ENCODE results near the gene RGS2.

RGS2 gene

GRCh38 chr1:192852001-192852947, 43.4 kb downstream of the RGS2 start:
- WGBS: 0% methylated on average over 1 of the region's 1 CpG
- H4K8ac ChIP-seq (ENCODE audit: low read length): no peak overlapping the region

GRCh38 chr1:192858456-192858855, 49.6 kb downstream of the RGS2 start:
- H3K4ac ChIP-seq (ENCODE audit: low read depth in 1 of 2, low read length in 2 of 2): no peak overlapping the region
- no peak overlapping the region for H3K4me2 ChIP-seq (ENCODE audit: low read length, poor library complexity, severe bottlenecking)
- no peaks in the 10 kb centered on the region for H3K36me3 ChIP-seq (ENCODE audit: control insufficient read depth in 1 of 2, insufficient read depth in 2 of 2, low read depth in 1 of 2, low read length in 2 of 2)
- no peak overlapping the region for H4K8ac ChIP-seq (ENCODE audit: low read length)
- H3K27me3 ChIP-seq (ENCODE audit: control insufficient read depth in 1 of 2, insufficient read depth in 1 of 2, low read length in 2 of 2): no peaks in the 10 kb centered on the region
- H3K9me3 ChIP-seq (ENCODE audit: control insufficient read depth, low read length): no peaks in the 10 kb centered on the region
- no peak overlapping the region for H3K14ac ChIP-seq (ENCODE audit: low read length in 2 of 2)
- DNase-seq: no peak
- H2BK5ac ChIP-seq (ENCODE audit: low read depth, low read length, poor library complexity, severe bottlenecking): no peak overlapping the region
- H2AFZ ChIP-seq (ENCODE audit: low read depth, low read length): no peak overlapping the region
- no peak overlapping the region for H2AK5ac ChIP-seq (ENCODE audit: low read length, severe bottlenecking)
- H3K9ac ChIP-seq (ENCODE audit: low read length): no peak overlapping the region
- H3K23ac ChIP-seq (ENCODE audit: low read length in 2 of 2): no peak overlapping the region
- H2BK120ac ChIP-seq (ENCODE audit: low read depth, low read length): no peak overlapping the region
- no peak overlapping the region for H3K18ac ChIP-seq (ENCODE audit: low read depth in 1 of 2, low read length in 2 of 2)
- no peaks in the 10 kb centered on the region for H3K4me1 ChIP-seq (ENCODE audit: control insufficient read depth, insufficient read depth, low read depth, low read length)
- no peak overlapping the region for H3K4me3 ChIP-seq (ENCODE audit: insufficient read depth in 1 of 2, low read depth in 1 of 2, low read length in 2 of 2)
- no peaks in the 10 kb centered on the region for H3K79me1 ChIP-seq (replicated peaks; ENCODE audit: low read length, poor library complexity, severe bottlenecking)
- no CpG with 5 or more reads among the region's 1 CpG for WGBS
- no peak overlapping the region for H2BK12ac ChIP-seq (ENCODE audit: low read length in 2 of 2)
- no peak overlapping the region for H3K27ac ChIP-seq (ENCODE audit: low read length, poor library complexity, severe bottlenecking)
- H4K91ac ChIP-seq (ENCODE audit: low read length): no peak overlapping the region
- H2BK15ac ChIP-seq (ENCODE audit: low read depth, poor library complexity, severe bottlenecking): no peak overlapping the region

More at GRCh38 chr1:192852001-192852947, 43.4 kb downstream of the RGS2 start:
- Histone ChIP-seq H3K36me3 (ENCODE audit: control insufficient read depth in 1 of 2, insufficient read depth in 2 of 2, low read depth in 1 of 2, low read length in 2 of 2) (no peaks in the 10 kb centered on the region), H2BK15ac (ENCODE audit: low read depth, poor library complexity, severe bottlenecking) (no peak overlapping the region), H2BK12ac (ENCODE audit: low read length in 2 of 2) (no peak overlapping the region), H3K9me3 (ENCODE audit: control insufficient read depth, low read length) (no peaks in the 10 kb centered on the region), H3K14ac (ENCODE audit: low read length in 2 of 2) (no peak overlapping the region), H4K91ac (ENCODE audit: low read length) (no peak overlapping the region), H3K4me2 (ENCODE audit: low read length, poor library complexity, severe bottlenecking) (no peak overlapping the region), H3K4me3 (ENCODE audit: insufficient read depth in 1 of 2, low read depth in 1 of 2, low read length in 2 of 2) (no peak overlapping the region), H2AK5ac (ENCODE audit: low read length, severe bottlenecking) (no peak overlapping the region), H3K18ac (ENCODE audit: low read depth in 1 of 2, low read length in 2 of 2) (no peak overlapping the region), H3K23ac (ENCODE audit: low read length in 2 of 2) (no peak overlapping the region), H3K79me1 (replicated peaks; ENCODE audit: low read length, poor library complexity, severe bottlenecking) (no peaks in the 10 kb centered on the region), H3K4ac (ENCODE audit: low read depth in 1 of 2, low read length in 2 of 2) (no peak overlapping the region), H3K27ac (ENCODE audit: low read length, poor library complexity, severe bottlenecking) (no peak overlapping the region), H2BK120ac (ENCODE audit: low read depth, low read length) (no peak overlapping the region), H3K9ac (ENCODE audit: low read length) (no peak overlapping the region), H2AFZ (ENCODE audit: low read depth, low read length) (no peak overlapping the region), H3K27me3 (ENCODE audit: control insufficient read depth in 1 of 2, insufficient read depth in 1 of 2, low read length in 2 of 2) (no peaks in the 10 kb centered on the region), H3K4me1 (ENCODE audit: control insufficient read depth, insufficient read depth, low read depth, low read length) (no peaks in the 10 kb centered on the region), H2BK5ac (ENCODE audit: low read depth, low read length, poor library complexity, severe bottlenecking) (no peak overlapping the region)
- DNase-seq: no peak

DNA sequence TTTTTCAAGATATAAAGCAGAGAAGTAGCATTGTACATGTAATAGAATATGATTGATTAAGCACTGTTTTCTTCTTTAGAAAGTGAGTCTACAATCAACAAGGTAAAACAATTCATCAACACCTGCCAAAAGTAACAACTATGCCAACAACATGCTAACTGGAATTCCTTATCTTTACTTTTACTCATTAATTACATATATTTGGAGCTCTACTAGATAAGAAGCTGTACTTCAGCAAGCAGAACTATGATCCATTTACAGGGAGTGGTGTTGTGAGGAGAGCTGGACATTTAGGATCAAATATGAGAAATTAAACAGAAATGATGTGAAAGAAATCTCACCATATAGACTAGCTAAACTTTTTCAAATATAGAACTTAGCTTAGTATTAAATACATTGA, 51.0 kb downstream of the RGS2 start:
- Histone ChIP-seq H2BK120ac (ENCODE audit: low read depth, low read length) (no peak overlapping the region), H4K91ac (ENCODE audit: low read length) (no peak overlapping the region), H4K8ac (ENCODE audit: low read length) (no peak overlapping the region), H3K36me3 (ENCODE audit: control insufficient read depth in 1 of 2, insufficient read depth in 2 of 2, low read depth in 1 of 2, low read length in 2 of 2) (no peaks in the 10 kb centered on the region), H3K9me3 (ENCODE audit: control insufficient read depth, low read length) (no peaks in the 10 kb centered on the region), H3K4me3 (ENCODE audit: insufficient read depth in 1 of 2, low read depth in 1 of 2, low read length in 2 of 2) (no peak overlapping the region), H3K9ac (ENCODE audit: low read length) (no peak overlapping the region), H3K14ac (ENCODE audit: low read length in 2 of 2) (no peak overlapping the region), H3K4me1 (ENCODE audit: control insufficient read depth, insufficient read depth, low read depth, low read length) (no peaks in the 10 kb centered on the region), H3K4me2 (ENCODE audit: low read length, poor library complexity, severe bottlenecking) (no peak overlapping the region), H2BK5ac (ENCODE audit: low read depth, low read length, poor library complexity, severe bottlenecking) (no peak overlapping the region), H2AFZ (ENCODE audit: low read depth, low read length) (no peak overlapping the region), H2BK15ac (ENCODE audit: low read depth, poor library complexity, severe bottlenecking) (no peak overlapping the region), H3K23ac (ENCODE audit: low read length in 2 of 2) (no peak overlapping the region), H2AK5ac (ENCODE audit: low read length, severe bottlenecking) (no peak overlapping the region), H3K27ac (ENCODE audit: low read length, poor library complexity, severe bottlenecking) (no peak overlapping the region), H3K27me3 (ENCODE audit: control insufficient read depth in 1 of 2, insufficient read depth in 1 of 2, low read length in 2 of 2) (no peaks in the 10 kb centered on the region), H3K18ac (ENCODE audit: low read depth in 1 of 2, low read length in 2 of 2) (no peak overlapping the region), H3K79me1 (replicated peaks; ENCODE audit: low read length, poor library complexity, severe bottlenecking) (no peaks in the 10 kb centered on the region), H2BK12ac (ENCODE audit: low read length in 2 of 2) (no peak overlapping the region), H3K4ac (ENCODE audit: low read depth in 1 of 2, low read length in 2 of 2) (no peak overlapping the region)
- no peak for DNase-seq

DNA sequence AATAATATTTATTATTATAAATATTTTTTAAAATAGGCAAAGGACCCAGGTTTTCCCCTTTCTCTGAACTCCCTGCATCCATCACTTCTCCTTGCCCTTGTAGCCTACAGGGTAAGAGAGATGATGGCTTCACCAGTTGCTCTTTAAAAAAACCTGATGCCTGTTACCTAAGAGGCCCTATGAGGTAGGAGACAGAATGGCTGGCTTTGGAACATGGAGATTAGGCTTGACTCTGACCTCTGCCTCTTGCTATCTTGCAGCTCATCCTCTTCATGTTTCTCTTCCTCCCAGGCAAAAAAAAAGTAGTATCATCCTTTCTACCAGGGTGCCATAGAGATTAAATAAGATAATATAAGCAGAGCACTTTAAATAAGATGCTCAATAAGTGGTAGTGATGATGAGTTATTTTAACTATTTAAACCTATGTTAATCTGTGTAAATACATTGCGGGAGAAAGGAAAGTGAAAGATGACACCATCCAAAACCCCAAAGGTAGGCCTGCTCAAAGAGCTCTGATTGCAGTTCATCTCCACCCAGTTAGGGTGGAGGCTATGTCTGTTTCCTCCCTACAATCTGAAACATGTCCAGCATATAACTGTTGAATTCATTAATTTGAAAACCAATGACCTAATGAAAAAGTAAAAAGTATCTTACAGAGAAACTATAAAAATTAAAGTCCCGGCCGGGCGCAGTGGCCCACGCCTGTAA, 51.8 kb downstream of the RGS2 start:
- Histone ChIP-seq H3K79me1 (replicated peaks; ENCODE audit: low read length, poor library complexity, severe bottlenecking) (no peaks in the 10 kb centered on the region), H3K27me3 (ENCODE audit: control insufficient read depth in 1 of 2, insufficient read depth in 1 of 2, low read length in 2 of 2) (no peaks in the 10 kb centered on the region), H3K18ac (ENCODE audit: low read depth in 1 of 2, low read length in 2 of 2) (no peak overlapping the region), H3K4me2 (ENCODE audit: low read length, poor library complexity, severe bottlenecking) (no peak overlapping the region), H3K23ac (ENCODE audit: low read length in 2 of 2) (no peak overlapping the region), H2BK120ac (ENCODE audit: low read depth, low read length) (no peak overlapping the region), H3K14ac (ENCODE audit: low read length in 2 of 2) (no peak overlapping the region), H2BK5ac (ENCODE audit: low read depth, low read length, poor library complexity, severe bottlenecking) (no peak overlapping the region), H2BK12ac (ENCODE audit: low read length in 2 of 2) (no peak overlapping the region), H3K4ac (ENCODE audit: low read depth in 1 of 2, low read length in 2 of 2) (no peak overlapping the region), H3K4me1 (ENCODE audit: control insufficient read depth, insufficient read depth, low read depth, low read length) (no peaks in the 10 kb centered on the region), H4K91ac (ENCODE audit: low read length) (no peak overlapping the region), H3K4me3 (ENCODE audit: insufficient read depth in 1 of 2, low read depth in 1 of 2, low read length in 2 of 2) (no peak overlapping the region), H3K9me3 (ENCODE audit: control insufficient read depth, low read length) (no peaks in the 10 kb centered on the region), H2BK15ac (ENCODE audit: low read depth, poor library complexity, severe bottlenecking) (no peak overlapping the region), H2AFZ (ENCODE audit: low read depth, low read length) (no peak overlapping the region), H4K8ac (ENCODE audit: low read length) (no peak overlapping the region), H3K9ac (ENCODE audit: low read length) (no peak overlapping the region), H3K27ac (ENCODE audit: low read length, poor library complexity, severe bottlenecking) (no peak overlapping the region), H3K36me3 (ENCODE audit: control insufficient read depth in 1 of 2, insufficient read depth in 2 of 2, low read depth in 1 of 2, low read length in 2 of 2) (no peaks in the 10 kb centered on the region), H2AK5ac (ENCODE audit: low read length, severe bottlenecking) (no peak overlapping the region)
- DNase-seq: no peak
- 78% methylated on average over 5 of the region's 5 CpGs for WGBS

All from mesenchymal stem cell (in vitro differentiated cells and primary cell).